Measurements from ENCODE around the gene TMEM158.

Gene TMEM158

GRCh38 chr3:45226206-45226915 is at the start of gene TMEM158:
Gene TMEM158, minus strand, starts transcription at chr3:45226287. Its CDS starts 260 bp downstream, at chr3:45226027.
- Mint-ChIP-seq H3K27me3 (ENCODE audit: low read depth) (peaks cover 80% of the 10 kb centered on the region), H3K4me1 (ENCODE audit: low read depth) (peaks cover 12% of the 10 kb centered on the region), H3K9me3 (no peaks in the 10 kb centered on the region), H3K36me3 (ENCODE audit: low read depth) (no peaks in the 10 kb centered on the region), H3K27ac (no peak within 1 kb of the TSS), H3K4me3 (peak within 1 kb of the TSS; percentile 49)

- H3K27ac Mint-ChIP-seq = no peak overlapping the region
- H3K4me3 Mint-ChIP-seq = no peak overlapping the region
- H3K27me3 Mint-ChIP-seq (ENCODE audit: low read depth) = peaks cover 19% of the 10 kb centered on the region
- H3K4me1 Mint-ChIP-seq (ENCODE audit: low read depth) = no peaks in the 10 kb centered on the region
- no peaks in the 10 kb centered on the region for H3K36me3 Mint-ChIP-seq (ENCODE audit: low read depth)
- H3K9me3 Mint-ChIP-seq = peaks cover 13% of the 10 kb centered on the region
Measured at GRCh38 chr3:45275006-45275704, 49.1 kb upstream of the TMEM158 start.

- H3K9me3 Mint-ChIP-seq = peaks cover 13% of the 10 kb centered on the region
- no peak overlapping the region for H3K4me3 Mint-ChIP-seq
- H3K27me3 Mint-ChIP-seq (ENCODE audit: low read depth) = peaks cover 17% of the 10 kb centered on the region
- H3K36me3 Mint-ChIP-seq (ENCODE audit: low read depth) = no peaks in the 10 kb centered on the region
- H3K27ac Mint-ChIP-seq = no peak overlapping the region
- H3K4me1 Mint-ChIP-seq (ENCODE audit: low read depth) = no peaks in the 10 kb centered on the region
Measured at GRCh38 chr3:45273681-45274515, 47.8 kb upstream of the TMEM158 start.

- no peaks in the 10 kb centered on the region for H3K36me3 Mint-ChIP-seq (ENCODE audit: low read depth)
- no peak overlapping the region for H3K4me3 Mint-ChIP-seq
- no peak overlapping the region for H3K27ac Mint-ChIP-seq
- H3K27me3 Mint-ChIP-seq (ENCODE audit: low read depth) = peaks cover 17% of the 10 kb centered on the region
- no peaks in the 10 kb centered on the region for H3K4me1 Mint-ChIP-seq (ENCODE audit: low read depth)
- H3K9me3 Mint-ChIP-seq = peaks cover 7% of the 10 kb centered on the region
Measured at GRCh38 chr3:45272828-45273470, 46.9 kb upstream of the TMEM158 start.

GRCh38 chr3:45272032-45272810 is 46.1 kb upstream of the TMEM158 start:
- H3K4me3 Mint-ChIP-seq = no peak overlapping the region
- H3K27ac Mint-ChIP-seq = no peak overlapping the region
- H3K9me3 Mint-ChIP-seq = peaks cover 1% of the 10 kb centered on the region
- no peaks in the 10 kb centered on the region for H3K36me3 Mint-ChIP-seq (ENCODE audit: low read depth)
- peaks cover 17% of the 10 kb centered on the region for H3K27me3 Mint-ChIP-seq (ENCODE audit: low read depth)
- H3K4me1 Mint-ChIP-seq (ENCODE audit: low read depth) = no peaks in the 10 kb centered on the region

- H3K27ac Mint-ChIP-seq = no peak overlapping the region
- H3K9me3 Mint-ChIP-seq = no peaks in the 10 kb centered on the region
- H3K27me3 Mint-ChIP-seq (ENCODE audit: low read depth) = peaks cover 13% of the 10 kb centered on the region
- no peaks in the 10 kb centered on the region for H3K4me1 Mint-ChIP-seq (ENCODE audit: low read depth)
- no peaks in the 10 kb centered on the region for H3K36me3 Mint-ChIP-seq (ENCODE audit: low read depth)
- H3K4me3 Mint-ChIP-seq = no peak overlapping the region
Measured at GRCh38 chr3:45269952-45270351, 43.9 kb upstream of the TMEM158 start.

- Mint-ChIP-seq H3K27me3 (ENCODE audit: low read depth) (peaks cover 13% of the 10 kb centered on the region), H3K4me3 (no peak overlapping the region), H3K4me1 (ENCODE audit: low read depth) (no peaks in the 10 kb centered on the region), H3K9me3 (no peaks in the 10 kb centered on the region), H3K27ac (no peak overlapping the region), H3K36me3 (ENCODE audit: low read depth) (no peaks in the 10 kb centered on the region)
Measured at GRCh38 chr3:45267097-45267496, 41.0 kb upstream of the TMEM158 start.

GRCh38 chr3:45261333-45262110 is 35.4 kb upstream of the TMEM158 start:
- H3K9me3 Mint-ChIP-seq = no peaks in the 10 kb centered on the region
- no peaks in the 10 kb centered on the region for H3K4me1 Mint-ChIP-seq (ENCODE audit: low read depth)
- H3K27ac Mint-ChIP-seq = no peak overlapping the region
- no peak overlapping the region for H3K4me3 Mint-ChIP-seq
- H3K27me3 Mint-ChIP-seq (ENCODE audit: low read depth) = peaks cover 5% of the 10 kb centered on the region
- no peaks in the 10 kb centered on the region for H3K36me3 Mint-ChIP-seq (ENCODE audit: low read depth)

- no peaks in the 10 kb centered on the region for H3K4me1 Mint-ChIP-seq (ENCODE audit: low read depth)
- no peak overlapping the region for H3K27ac Mint-ChIP-seq
Measured at GRCh38 chr3:45259133-45259532, 33.0 kb upstream of the TMEM158 start.

GRCh38 chr3:45258317-45258716 is 32.2 kb upstream of the TMEM158 start:
- H3K4me3 Mint-ChIP-seq = no peak overlapping the region
- H3K4me1 Mint-ChIP-seq (ENCODE audit: low read depth) = no peaks in the 10 kb centered on the region
- no peaks in the 10 kb centered on the region for H3K9me3 Mint-ChIP-seq
- H3K27me3 Mint-ChIP-seq (ENCODE audit: low read depth) = peaks cover 5% of the 10 kb centered on the region
- H3K27ac Mint-ChIP-seq = no peak overlapping the region
- H3K36me3 Mint-ChIP-seq (ENCODE audit: low read depth) = no peaks in the 10 kb centered on the region

More at GRCh38 chr3:45259133-45259532, 33.0 kb upstream of the TMEM158 start:
- Mint-ChIP-seq H3K4me3 (no peak overlapping the region), H3K9me3 (no peaks in the 10 kb centered on the region), H3K36me3 (ENCODE audit: low read depth) (no peaks in the 10 kb centered on the region), H3K27me3 (ENCODE audit: low read depth) (peaks cover 5% of the 10 kb centered on the region)

- Mint-ChIP-seq H3K9me3 (no peaks in the 10 kb centered on the region), H3K27ac (no peak overlapping the region)
Measured at GRCh38 chr3:45253316-45253715, 27.2 kb upstream of the TMEM158 start.

GRCh38 chr3:45252826-45253225 is 26.7 kb upstream of the TMEM158 start:
- Mint-ChIP-seq H3K36me3 (ENCODE audit: low read depth) (no peaks in the 10 kb centered on the region), H3K4me1 (ENCODE audit: low read depth) (no peaks in the 10 kb centered on the region), H3K4me3 (no peak overlapping the region), H3K27me3 (ENCODE audit: low read depth) (peaks cover 4% of the 10 kb centered on the region), H3K27ac (no peak overlapping the region), H3K9me3 (no peaks in the 10 kb centered on the region)

More at GRCh38 chr3:45253316-45253715, 27.2 kb upstream of the TMEM158 start:
- no peaks in the 10 kb centered on the region for H3K4me1 Mint-ChIP-seq (ENCODE audit: low read depth)
- H3K27me3 Mint-ChIP-seq (ENCODE audit: low read depth) = peaks cover 6% of the 10 kb centered on the region
- no peak overlapping the region for H3K4me3 Mint-ChIP-seq
- H3K36me3 Mint-ChIP-seq (ENCODE audit: low read depth) = no peaks in the 10 kb centered on the region

- no peak overlapping the region for H3K27ac Mint-ChIP-seq
- H3K4me3 Mint-ChIP-seq = no peak overlapping the region
- H3K4me1 Mint-ChIP-seq (ENCODE audit: low read depth) = no peaks in the 10 kb centered on the region
- H3K36me3 Mint-ChIP-seq (ENCODE audit: low read depth) = no peaks in the 10 kb centered on the region
- no peaks in the 10 kb centered on the region for H3K9me3 Mint-ChIP-seq
- peaks cover 9% of the 10 kb centered on the region for H3K27me3 Mint-ChIP-seq (ENCODE audit: low read depth)
Measured at GRCh38 chr3:45249391-45249790, 23.3 kb upstream of the TMEM158 start.
